GM23248 (cell line): ENCODE measurements around the gene PRKCA.

Source experiments
- EZH2 ChIP-seq: fragments of 200-600 bp; sonication (generic); IDR thresholded peaks from 2 replicates; pipeline ENCODE4 v1.6.1; 2018; ENCODE audit warnings: antibody characterized with exemption, mild to moderate bottlenecking; ENCODE audit not compliant: insufficient read depth, poor library complexity, severe bottlenecking
- EZH2phosphoT487 ChIP-seq: fragments of 200-600 bp; sonication (generic); IDR thresholded peaks from 2 replicates; pipeline ENCODE4 v1.6.1; 2018; ENCODE audit warnings: antibody characterized with exemption, moderate library complexity, mild to moderate bottlenecking, low read depth; ENCODE audit not compliant: insufficient read depth

DNA sequence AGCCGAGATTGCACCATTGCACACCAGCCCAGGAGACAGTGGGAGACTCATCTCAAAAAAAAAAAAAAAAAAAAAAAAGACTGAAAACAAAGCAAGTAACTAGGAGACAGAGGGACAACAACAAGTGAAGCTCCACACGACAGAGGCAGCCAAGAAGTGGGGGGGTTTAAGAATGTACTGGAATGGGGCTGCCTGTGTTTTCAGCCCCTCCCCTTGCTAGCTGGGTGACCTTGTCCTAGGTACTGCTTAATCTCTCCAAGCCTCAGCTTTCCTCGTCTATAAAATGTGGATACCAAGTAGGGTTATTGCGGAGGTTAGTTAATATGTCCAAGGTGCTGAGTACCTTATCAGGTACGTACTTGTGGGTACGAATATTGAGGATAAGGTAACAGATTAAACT, 368.7 kb downstream of the PRKCA start:
- no peak for TF ChIP-seq EZH2
- TF ChIP-seq EZH2phosphoT487 = no peak
